Neural progenitor cell (in vitro differentiated cells): ENCODE results near the gene NF2. TPM values are rescaled to one million over a fixed set of nuclear protein-coding genes. Genes with fewer than 3 reads are reported as not detected.

Experiments
- DNase-seq: peaks from one replicate; pipeline ENCODE4 v3.0.0-alpha.2; 2016; ENCODE audit warnings: low spot score
- H2AFZ ChIP-seq: fragments of 200-600 bp; sonication (generic); replicated peaks from 2 replicates; pipeline ENCODE4 v1.6.1; 2016; ENCODE audit warnings: antibody characterized with exemption
- H3F3A ChIP-seq: fragments of 200-600 bp; sonication (generic); 2 replicates; pipeline ENCODE4 v1.6.1; 2016; ENCODE audit warnings: antibody characterized with exemption, low read depth
- H3K27ac ChIP-seq: fragments of 200-600 bp; sonication (generic); 2 replicates; pipeline ENCODE4 v1.5.1; 2016; ENCODE audit warnings: mild to moderate bottlenecking
- H3K27me3 ChIP-seq: fragments of 200-600 bp; sonication (generic); 2 replicates; pipeline ENCODE4 v1.6.1; 2016; ENCODE audit warnings: mild to moderate bottlenecking, moderate library complexity
- H3K36me3 ChIP-seq: fragments of 200-600 bp; sonication (generic); 2 replicates; pipeline ENCODE4 v1.5.1; 2016
- H3K4me1 ChIP-seq: fragments of 200-600 bp; sonication (generic); 2 replicates; pipeline ENCODE4 v1.6.1; 2016; ENCODE audit warnings: mixed run types
- H3K4me2 ChIP-seq: fragments of 200-600 bp; sonication (generic); 2 replicates; pipeline ENCODE4 v1.6.1; 2016
- H3K4me3 ChIP-seq: fragments of 200-600 bp; sonication (generic); 2 replicates; pipeline ENCODE4 v1.5.1; 2016
- H3K79me2 ChIP-seq: fragments of 200-600 bp; sonication (generic); 2 replicates; pipeline ENCODE4 v1.6.1; 2016; ENCODE audit warnings: low read depth
- H3K9ac ChIP-seq: fragments of 200-600 bp; sonication (generic); 2 replicates; pipeline ENCODE4 v1.6.1; 2016
- H3K9me3 ChIP-seq: fragments of 200-600 bp; sonication (generic); 2 replicates; pipeline ENCODE4 v1.5.1; 2016; ENCODE audit warnings: low read depth
- H4K20me1 ChIP-seq: fragments of 200-600 bp; sonication (generic); 2 replicates; pipeline ENCODE4 v1.6.1; 2016; ENCODE audit warnings: low read depth
- H3K27ac Mint-ChIP-seq: 3 replicates; pipeline ENCODE4 v1.8.0; 2021; ENCODE audit warnings: mixed read lengths
- H3K27me3 Mint-ChIP-seq: 2 replicates; pipeline ENCODE4 v1.8.0; 2022; ENCODE audit warnings: low read depth, mild to moderate bottlenecking, inconsistent platforms, moderate library complexity, mixed read lengths; ENCODE audit not compliant: insufficient read depth
- H3K36me3 Mint-ChIP-seq: 3 replicates; pipeline ENCODE4 v1.8.0; 2021; ENCODE audit warnings: mixed read lengths
- H3K4me1 Mint-ChIP-seq: 3 replicates; pipeline ENCODE4 v1.8.0; 2021; ENCODE audit warnings: mixed read lengths
- H3K4me3 Mint-ChIP-seq: 3 replicates; pipeline ENCODE4 v1.8.0; 2021; ENCODE audit warnings: mild to moderate bottlenecking, moderate library complexity, mixed read lengths
- H3K9me3 Mint-ChIP-seq: 3 replicates; pipeline ENCODE4 v1.8.0; 2020; ENCODE audit warnings: mixed read lengths
- EZH2 ChIP-seq: fragments of 200-600 bp; sonication (generic); IDR thresholded peaks from 2 replicates; pipeline ENCODE4 v1.6.1; 2017; ENCODE audit warnings: antibody characterized with exemption, mild to moderate bottlenecking, moderate library complexity
- EZH2phosphoT487 ChIP-seq: fragments of 200-600 bp; sonication (generic); IDR thresholded peaks from 2 replicates; pipeline ENCODE4 v1.6.1; 2017; ENCODE audit warnings: antibody characterized with exemption
- total RNA-seq: library from RNA; depleted of rRNA; stranded (reverse); fragments of >200 nt; gene quantifications from 2 replicates; pipeline ENCODE4 v1.2.3, GENCODE V29; 2015; ENCODE audit warnings: low replicate concordance
- TF ChIP-seq, protein P1 (sequence below): fragments of 200-600 bp; sonication (generic); IDR thresholded peaks from 2 replicates; pipeline ENCODE4 v1.5.1; 2017; ENCODE audit warnings: antibody characterized with exemption, mild to moderate bottlenecking

Gene NF2
- total RNA-seq, 1 donor from 2014 or later = 18.7 TPM

DNA sequence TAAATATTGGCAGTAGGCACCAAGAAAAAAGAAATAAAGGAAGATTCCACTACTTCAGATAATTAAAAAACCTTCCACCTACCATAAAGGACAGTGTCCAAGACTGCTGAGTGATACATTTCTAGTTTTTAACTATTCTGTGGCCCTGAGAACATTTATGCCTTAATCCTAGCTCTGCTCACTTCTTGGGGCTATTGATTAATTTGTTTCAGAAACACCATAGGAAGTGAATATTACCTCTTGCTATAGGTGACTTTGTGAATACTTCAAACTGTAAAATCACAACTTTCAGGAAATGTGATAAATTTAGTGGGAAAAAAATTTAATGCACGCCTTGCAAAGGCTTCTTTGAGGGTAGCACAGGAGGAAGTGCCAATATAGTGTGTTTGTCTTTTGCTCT is 35.2 kb downstream of the NF2 start:
- Histone ChIP-seq H3K9me3 (no peaks in the 10 kb centered on the region), H3K4me3 (no peak overlapping the region), H3K4me2 (no peak overlapping the region), H3K79me2 (no peaks in the 10 kb centered on the region), H3K27me3 (no peaks in the 10 kb centered on the region), H2AFZ (no peak overlapping the region), H3K9ac (no peak overlapping the region), H3K36me3 (no peaks in the 10 kb centered on the region), H3K27ac (no peak overlapping the region), H4K20me1 (peaks cover 21% of the 10 kb centered on the region), H3F3A (no peaks in the 10 kb centered on the region), H3K4me1 (no peaks in the 10 kb centered on the region)
- peaks cover 19% of the 10 kb centered on the region for H3K4me1 Mint-ChIP-seq
- TF ChIP-seq EZH2 (no peak), EZH2phosphoT487 (no peak)
- TF ChIP-seq, protein P1, sequence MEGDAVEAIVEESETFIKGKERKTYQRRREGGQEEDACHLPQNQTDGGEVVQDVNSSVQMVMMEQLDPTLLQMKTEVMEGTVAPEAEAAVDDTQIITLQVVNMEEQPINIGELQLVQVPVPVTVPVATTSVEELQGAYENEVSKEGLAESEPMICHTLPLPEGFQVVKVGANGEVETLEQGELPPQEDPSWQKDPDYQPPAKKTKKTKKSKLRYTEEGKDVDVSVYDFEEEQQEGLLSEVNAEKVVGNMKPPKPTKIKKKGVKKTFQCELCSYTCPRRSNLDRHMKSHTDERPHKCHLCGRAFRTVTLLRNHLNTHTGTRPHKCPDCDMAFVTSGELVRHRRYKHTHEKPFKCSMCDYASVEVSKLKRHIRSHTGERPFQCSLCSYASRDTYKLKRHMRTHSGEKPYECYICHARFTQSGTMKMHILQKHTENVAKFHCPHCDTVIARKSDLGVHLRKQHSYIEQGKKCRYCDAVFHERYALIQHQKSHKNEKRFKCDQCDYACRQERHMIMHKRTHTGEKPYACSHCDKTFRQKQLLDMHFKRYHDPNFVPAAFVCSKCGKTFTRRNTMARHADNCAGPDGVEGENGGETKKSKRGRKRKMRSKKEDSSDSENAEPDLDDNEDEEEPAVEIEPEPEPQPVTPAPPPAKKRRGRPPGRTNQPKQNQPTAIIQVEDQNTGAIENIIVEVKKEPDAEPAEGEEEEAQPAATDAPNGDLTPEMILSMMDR = no peak
- H3K9me3 Mint-ChIP-seq = no peaks in the 10 kb centered on the region
- no peak for DNase-seq
- no peak overlapping the region for H3K4me3 Mint-ChIP-seq
- peaks cover 35% of the 10 kb centered on the region for H3K36me3 Mint-ChIP-seq
- no peak overlapping the region for H3K27ac Mint-ChIP-seq
- peaks cover 2% of the 10 kb centered on the region for H3K27me3 Mint-ChIP-seq

DNA sequence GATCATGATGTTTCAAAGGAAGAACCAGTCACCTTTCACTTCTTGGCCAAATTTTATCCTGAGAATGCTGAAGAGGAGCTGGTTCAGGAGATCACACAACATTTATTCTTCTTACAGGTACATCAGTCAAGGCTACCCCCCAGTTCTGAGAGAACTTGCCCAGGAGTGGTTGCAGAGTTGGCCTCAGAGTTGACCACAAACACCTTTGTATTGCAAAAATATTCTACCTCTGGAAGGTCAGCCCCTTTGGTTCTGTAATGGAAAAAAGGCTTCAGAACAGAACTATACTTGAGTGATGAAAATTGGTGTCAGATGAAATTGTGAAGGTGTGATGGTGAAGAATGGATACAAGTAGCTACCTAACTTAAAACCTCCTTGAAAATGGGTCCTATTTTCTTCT is 35.7 kb downstream of the NF2 start:
- Histone ChIP-seq H3F3A (no peaks in the 10 kb centered on the region), H3K4me1 (no peaks in the 10 kb centered on the region), H4K20me1 (peaks cover 21% of the 10 kb centered on the region), H3K36me3 (no peaks in the 10 kb centered on the region), H3K9me3 (no peaks in the 10 kb centered on the region), H2AFZ (no peak overlapping the region), H3K4me3 (no peak overlapping the region), H3K27me3 (no peaks in the 10 kb centered on the region), H3K4me2 (no peak overlapping the region), H3K79me2 (no peaks in the 10 kb centered on the region), H3K27ac (no peak overlapping the region), H3K9ac (no peak overlapping the region)
- H3K4me1 Mint-ChIP-seq = peaks cover 19% of the 10 kb centered on the region
- DNase-seq = no peak
- TF ChIP-seq EZH2 (no peak), EZH2phosphoT487 (no peak)
- TF ChIP-seq, protein P1 = no peak
- no peaks in the 10 kb centered on the region for H3K9me3 Mint-ChIP-seq
- no peak overlapping the region for H3K27ac Mint-ChIP-seq
- peaks cover 2% of the 10 kb centered on the region for H3K27me3 Mint-ChIP-seq
- no peak overlapping the region for H3K4me3 Mint-ChIP-seq
- peaks cover 35% of the 10 kb centered on the region for H3K36me3 Mint-ChIP-seq

DNA sequence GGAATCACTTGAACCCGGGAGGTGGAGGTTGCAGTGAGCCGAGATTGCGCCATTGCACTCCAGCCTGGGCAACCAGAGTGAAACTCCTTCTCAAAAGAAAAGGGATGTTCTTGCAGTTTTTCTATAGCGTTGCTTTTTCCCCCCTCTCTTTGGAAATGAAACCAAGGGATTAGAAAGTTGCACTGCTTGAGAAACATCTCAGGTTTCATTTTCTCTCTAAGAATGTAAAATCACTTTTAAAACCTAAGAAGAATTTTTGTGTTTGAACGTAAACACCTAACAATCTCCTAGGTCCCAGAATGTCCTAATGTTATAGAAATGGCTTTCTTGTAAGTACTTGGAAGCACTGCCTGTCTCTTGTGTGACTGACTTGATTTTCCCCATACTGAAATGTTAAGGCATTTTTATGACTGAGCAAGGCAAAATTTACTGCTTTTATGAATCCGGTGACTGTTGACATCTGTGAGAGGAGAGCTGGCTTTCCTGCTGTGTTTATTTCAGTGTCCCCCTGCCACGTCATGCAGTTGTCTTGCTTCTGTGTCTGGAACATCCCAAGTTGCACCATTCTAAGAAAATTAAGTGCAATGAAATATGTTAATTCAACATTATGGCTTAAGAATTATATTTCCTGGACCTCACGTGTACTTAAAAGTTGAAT is 37.7 kb downstream of the NF2 start:
- H3K4me1 ChIP-seq = no peaks in the 10 kb centered on the region
- no peak for DNase-seq
- H4K20me1 ChIP-seq = peaks cover 7% of the 10 kb centered on the region
- no peaks in the 10 kb centered on the region for H3K79me2 ChIP-seq
- peaks cover 2% of the 10 kb centered on the region for H3K27me3 Mint-ChIP-seq
- H3K9ac ChIP-seq = no peak overlapping the region
- peaks cover 4% of the 10 kb centered on the region for H3K36me3 ChIP-seq
- no peak overlapping the region for H2AFZ ChIP-seq
- H3K27ac Mint-ChIP-seq = no peak overlapping the region
- H3K27me3 ChIP-seq = no peaks in the 10 kb centered on the region
- H3K4me3 ChIP-seq = no peak overlapping the region
- TF ChIP-seq EZH2phosphoT487 (no peak), EZH2 (no peak)
- TF ChIP-seq, protein P1 = no peak
- H3K4me1 Mint-ChIP-seq = peaks cover 19% of the 10 kb centered on the region
- peaks cover 48% of the 10 kb centered on the region for H3K36me3 Mint-ChIP-seq
- H3K4me3 Mint-ChIP-seq = no peak overlapping the region
- no peak overlapping the region for H3K4me2 ChIP-seq
- no peak overlapping the region for H3K27ac ChIP-seq
- no peaks in the 10 kb centered on the region for H3K9me3 ChIP-seq
- H3K9me3 Mint-ChIP-seq = peaks cover 6% of the 10 kb centered on the region
- H3F3A ChIP-seq = no peaks in the 10 kb centered on the region
